HepG2 (cell line): ENCODE data around the gene STEAP1. TPM values are rescaled to one million over a fixed set of nuclear protein-coding genes. Genes with fewer than 3 reads are reported as not detected.

ENCODE experiments used
- AHDC1 ChIP-seq: sonication (generic); formaldehyde crosslinking; IDR thresholded peaks from 2 replicates; pipeline ENCODE4 v1.5.1; 2020; ENCODE audit warnings: mild to moderate bottlenecking, missing genetic modification reagents, borderline replicate concordance
- ARID2 ChIP-seq: sonication (generic); formaldehyde crosslinking; IDR thresholded peaks from 2 replicates; pipeline ENCODE4 v1.8.1; 2022; ENCODE audit warnings: mild to moderate bottlenecking, missing genetic modification reagents, borderline replicate concordance
- CHD4 ChIP-seq: fragments of 200-600 bp; sonication (generic); IDR thresholded peaks from 2 replicates; pipeline ENCODE4 v1.7.0; 2017; ENCODE audit warnings: mild to moderate bottlenecking, low read length, borderline replicate concordance
- MTF1 ChIP-seq: sonication (generic); formaldehyde crosslinking; IDR thresholded peaks from 2 replicates; pipeline ENCODE4 v1.5.0; 2020; ENCODE audit warnings: missing genetic modification reagents
- NFKB2 ChIP-seq: sonication (generic); formaldehyde crosslinking; IDR thresholded peaks from 2 replicates; pipeline ENCODE4 v1.4.0; 2020; ENCODE audit warnings: missing genetic modification reagents, borderline replicate concordance
- NR2F2 ChIP-seq: IDR thresholded peaks from 2 replicates; pipeline ENCODE4 v1.6.1; 2012; ENCODE audit warnings: low read depth, inconsistent platforms, borderline replicate concordance
- ZKSCAN1 ChIP-seq: fragments of 150-350 bp; IDR thresholded peaks from 2 replicates; pipeline ENCODE4 v1.6.1; 2014; ENCODE audit warnings: low read length
- ZMYM2 ChIP-seq: sonication (generic); formaldehyde crosslinking; IDR thresholded peaks from 2 replicates; pipeline ENCODE4 v1.8.0; 2022; ENCODE audit warnings: mild to moderate bottlenecking, missing genetic modification reagents
- ZNF251 ChIP-seq: sonication (generic); formaldehyde crosslinking; IDR thresholded peaks from 2 replicates; pipeline ENCODE4 v1.9.0; 2021; ENCODE audit warnings: mild to moderate bottlenecking, missing genetic modification reagents
- ZNF746 ChIP-seq: sonication (generic); formaldehyde crosslinking; IDR thresholded peaks from 2 replicates; pipeline ENCODE4 v1.8.0; 2022; ENCODE audit warnings: mild to moderate bottlenecking, missing genetic modification reagents
- polyA plus RNA-seq, 8 experiments: library from polyadenylated mRNA; depleted of rRNA in 3 of 8; stranded (reverse) in 7 of 8; unstranded in 1 of 8; fragments of >200 nt; fragmentation: Illumina TruSeq in 4 of 8; extraction: Trizol in 4 of 8; gene quantifications; 2 replicates each; pipeline versions ENCODE4 v1.2.1 to v1.2.3, GENCODE V29; 2011 to 2016; ENCODE audit warnings: low read depth in 4 of 8, missing spikeins in 1 of 8, mixed read lengths in 1 of 8; ENCODE audit not compliant: insufficient read depth in 1 of 8
- total RNA-seq, 5 experiments: library from RNA; depleted of rRNA; stranded (reverse); fragments of >200 nt; fragmentation: Illumina TruSeq; extraction: Trizol; gene quantifications; 2 replicates each; pipeline ENCODE4 v1.2.3, GENCODE V29; 2016; ENCODE audit warnings: low read depth in 1 of 5
- TF ChIP-seq, protein P1 (sequence below): sonication (generic); formaldehyde crosslinking; IDR thresholded peaks from 2 replicates; pipeline ENCODE4 v1.4.0; 2020; ENCODE audit warnings: missing genetic modification reagents
- TF ChIP-seq, protein P2 (sequence below), 2 experiments: sonication (generic) in 1 of 2; formaldehyde crosslinking in 1 of 2; IDR thresholded peaks; 2 replicates each; pipeline versions ENCODE4 v1.4.0 to v1.6.1; 2016 to 2020; ENCODE audit warnings: borderline replicate concordance in 1 of 2, low read depth in 1 of 2, mild to moderate bottlenecking in 1 of 2, missing genetic modification reagents in 1 of 2
- TF ChIP-seq, protein P3 (sequence below): sonication (generic); formaldehyde crosslinking; IDR thresholded peaks from 2 replicates; pipeline ENCODE4 v1.4.0; 2020; ENCODE audit warnings: mild to moderate bottlenecking, missing genetic modification reagents

Gene STEAP1
- total and polyA plus RNA-seq, 2 of the 13 experiments (the other 11 are each of a cell fraction or from before 2014, with no cell fraction given): 23.2 to 24.2 TPM

GRCh38 chr7:90210475-90210874, 56.2 kb downstream of the STEAP1 start (continued):
- TF ChIP-seq, protein P1, sequence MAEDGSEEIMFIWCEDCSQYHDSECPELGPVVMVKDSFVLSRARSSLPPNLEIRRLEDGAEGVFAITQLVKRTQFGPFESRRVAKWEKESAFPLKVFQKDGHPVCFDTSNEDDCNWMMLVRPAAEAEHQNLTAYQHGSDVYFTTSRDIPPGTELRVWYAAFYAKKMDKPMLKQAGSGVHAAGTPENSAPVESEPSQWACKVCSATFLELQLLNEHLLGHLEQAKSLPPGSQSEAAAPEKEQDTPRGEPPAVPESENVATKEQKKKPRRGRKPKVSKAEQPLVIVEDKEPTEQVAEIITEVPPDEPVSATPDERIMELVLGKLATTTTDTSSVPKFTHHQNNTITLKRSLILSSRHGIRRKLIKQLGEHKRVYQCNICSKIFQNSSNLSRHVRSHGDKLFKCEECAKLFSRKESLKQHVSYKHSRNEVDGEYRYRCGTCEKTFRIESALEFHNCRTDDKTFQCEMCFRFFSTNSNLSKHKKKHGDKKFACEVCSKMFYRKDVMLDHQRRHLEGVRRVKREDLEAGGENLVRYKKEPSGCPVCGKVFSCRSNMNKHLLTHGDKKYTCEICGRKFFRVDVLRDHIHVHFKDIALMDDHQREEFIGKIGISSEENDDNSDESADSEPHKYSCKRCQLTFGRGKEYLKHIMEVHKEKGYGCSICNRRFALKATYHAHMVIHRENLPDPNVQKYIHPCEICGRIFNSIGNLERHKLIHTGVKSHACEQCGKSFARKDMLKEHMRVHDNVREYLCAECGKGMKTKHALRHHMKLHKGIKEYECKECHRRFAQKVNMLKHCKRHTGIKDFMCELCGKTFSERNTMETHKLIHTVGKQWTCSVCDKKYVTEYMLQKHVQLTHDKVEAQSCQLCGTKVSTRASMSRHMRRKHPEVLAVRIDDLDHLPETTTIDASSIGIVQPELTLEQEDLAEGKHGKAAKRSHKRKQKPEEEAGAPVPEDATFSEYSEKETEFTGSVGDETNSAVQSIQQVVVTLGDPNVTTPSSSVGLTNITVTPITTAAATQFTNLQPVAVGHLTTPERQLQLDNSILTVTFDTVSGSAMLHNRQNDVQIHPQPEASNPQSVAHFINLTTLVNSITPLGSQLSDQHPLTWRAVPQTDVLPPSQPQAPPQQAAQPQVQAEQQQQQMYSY (CRISPR knock-in tag): no peak
- TF ChIP-seq ZKSCAN1: no peak
- TF ChIP-seq, protein P2, sequence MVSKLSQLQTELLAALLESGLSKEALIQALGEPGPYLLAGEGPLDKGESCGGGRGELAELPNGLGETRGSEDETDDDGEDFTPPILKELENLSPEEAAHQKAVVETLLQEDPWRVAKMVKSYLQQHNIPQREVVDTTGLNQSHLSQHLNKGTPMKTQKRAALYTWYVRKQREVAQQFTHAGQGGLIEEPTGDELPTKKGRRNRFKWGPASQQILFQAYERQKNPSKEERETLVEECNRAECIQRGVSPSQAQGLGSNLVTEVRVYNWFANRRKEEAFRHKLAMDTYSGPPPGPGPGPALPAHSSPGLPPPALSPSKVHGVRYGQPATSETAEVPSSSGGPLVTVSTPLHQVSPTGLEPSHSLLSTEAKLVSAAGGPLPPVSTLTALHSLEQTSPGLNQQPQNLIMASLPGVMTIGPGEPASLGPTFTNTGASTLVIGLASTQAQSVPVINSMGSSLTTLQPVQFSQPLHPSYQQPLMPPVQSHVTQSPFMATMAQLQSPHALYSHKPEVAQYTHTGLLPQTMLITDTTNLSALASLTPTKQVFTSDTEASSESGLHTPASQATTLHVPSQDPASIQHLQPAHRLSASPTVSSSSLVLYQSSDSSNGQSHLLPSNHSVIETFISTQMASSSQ (IDR thresholded peaks at IDR 0.05; ENCODE audit: low read depth): peak; percentile 71
- TF ChIP-seq, protein P2 (CRISPR knock-in tag; IDR thresholded peaks at IDR 0.05; ENCODE audit: borderline replicate concordance): no peak; the same call in 1 of the 2 replicates
- no peak for TF ChIP-seq CHD4
- no peak for TF ChIP-seq ARID2 (CRISPR knock-in tag)
- TF ChIP-seq, protein P3, sequence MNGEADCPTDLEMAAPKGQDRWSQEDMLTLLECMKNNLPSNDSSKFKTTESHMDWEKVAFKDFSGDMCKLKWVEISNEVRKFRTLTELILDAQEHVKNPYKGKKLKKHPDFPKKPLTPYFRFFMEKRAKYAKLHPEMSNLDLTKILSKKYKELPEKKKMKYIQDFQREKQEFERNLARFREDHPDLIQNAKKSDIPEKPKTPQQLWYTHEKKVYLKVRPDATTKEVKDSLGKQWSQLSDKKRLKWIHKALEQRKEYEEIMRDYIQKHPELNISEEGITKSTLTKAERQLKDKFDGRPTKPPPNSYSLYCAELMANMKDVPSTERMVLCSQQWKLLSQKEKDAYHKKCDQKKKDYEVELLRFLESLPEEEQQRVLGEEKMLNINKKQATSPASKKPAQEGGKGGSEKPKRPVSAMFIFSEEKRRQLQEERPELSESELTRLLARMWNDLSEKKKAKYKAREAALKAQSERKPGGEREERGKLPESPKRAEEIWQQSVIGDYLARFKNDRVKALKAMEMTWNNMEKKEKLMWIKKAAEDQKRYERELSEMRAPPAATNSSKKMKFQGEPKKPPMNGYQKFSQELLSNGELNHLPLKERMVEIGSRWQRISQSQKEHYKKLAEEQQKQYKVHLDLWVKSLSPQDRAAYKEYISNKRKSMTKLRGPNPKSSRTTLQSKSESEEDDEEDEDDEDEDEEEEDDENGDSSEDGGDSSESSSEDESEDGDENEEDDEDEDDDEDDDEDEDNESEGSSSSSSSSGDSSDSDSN (CRISPR knock-in tag): no peak
- TF ChIP-seq NR2F2: peak; percentile 80
- TF ChIP-seq MTF1 (CRISPR knock-in tag): no peak
- peak; percentile 63; the same call in 1 of the 2 replicates for TF ChIP-seq AHDC1
- no peak for TF ChIP-seq ZNF251 (CRISPR knock-in tag)
- TF ChIP-seq ZNF746 (CRISPR knock-in tag): no peak
- no peak for TF ChIP-seq NFKB2
- TF ChIP-seq ZMYM2 (CRISPR knock-in tag): no peak
